ENCODE measurements around the gene ARHGAP24. TPM values are rescaled to one million over a fixed set of nuclear protein-coding genes. Genes with fewer than 3 reads are reported as not detected.
"Not testable (repeated sequence)": the region's sequence is repeated elsewhere in the genome, so short reads cannot be mapped to it uniquely, and the experiment has no call there.

Gene ARHGAP24
- total RNA-seq, 1 donor, result 52.5 TPM

DNA sequence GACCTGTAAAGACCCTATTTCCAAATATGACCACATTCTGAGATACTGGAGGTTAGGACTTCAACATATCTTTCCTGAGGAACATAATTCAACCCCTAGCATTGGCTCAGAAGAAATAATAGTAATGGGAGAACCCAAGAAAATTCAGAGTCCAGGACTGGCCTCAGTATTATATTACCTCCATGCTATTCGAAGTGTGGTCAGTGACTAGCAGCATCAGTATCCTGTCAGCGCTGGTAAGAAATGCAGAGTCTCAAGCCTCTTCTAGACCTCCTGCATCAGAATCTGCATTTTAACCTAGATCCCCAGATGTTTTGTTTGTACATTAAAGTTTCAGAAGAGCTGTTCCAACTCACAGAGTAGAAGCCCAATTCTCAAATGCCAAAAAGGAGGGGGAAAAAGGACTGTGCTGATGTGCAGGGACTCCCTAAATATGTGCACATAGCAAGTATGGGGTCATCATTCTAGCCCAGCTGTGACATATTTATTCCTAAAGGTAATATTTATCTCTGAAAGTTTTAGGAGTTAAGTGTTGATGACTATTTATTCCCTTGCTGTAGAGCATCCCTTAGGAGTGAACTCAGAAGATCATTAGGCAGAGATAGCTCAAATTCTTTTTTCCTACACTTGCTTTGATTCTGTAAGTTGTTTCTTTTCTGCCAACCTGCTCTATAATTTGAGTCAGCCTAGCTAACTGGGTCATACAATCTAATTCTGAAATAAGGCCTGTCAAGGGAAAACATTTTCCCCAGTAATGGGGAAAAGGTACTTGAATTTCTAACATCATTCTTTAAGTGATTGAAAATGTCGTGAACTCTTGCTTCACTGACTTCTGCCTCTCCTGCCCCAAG is 361.9 kb downstream of the ARHGAP24 start:
- Histone ChIP-seq H3K9me3 (ENCODE audit: low read depth, low read length) (no peaks in the 10 kb centered on the region), H2AFZ (ENCODE audit: low read length) (peak overlapping the region; percentile 25), H3K36me3 (ENCODE audit: insufficient read depth, low read length) (no peaks in the 10 kb centered on the region), H3K79me2 (ENCODE audit: insufficient read depth, low read length) (peaks cover 70% of the 10 kb centered on the region), H3K4me3 (ENCODE audit: insufficient read depth, low read length) (peak overlapping the region; percentile 54), H3K4me1 (ENCODE audit: insufficient read depth, low read length) (peaks cover 15% of the 10 kb centered on the region), H3K4me2 (ENCODE audit: insufficient read depth, low read length) (peak overlapping the region; percentile 79), H3K27ac (ENCODE audit: low read depth, low read length) (peak overlapping the region; percentile 50), H4K20me1 (ENCODE audit: insufficient read depth, low read length) (peaks cover 4% of the 10 kb centered on the region), H3K27me3 (ENCODE audit: insufficient read depth, low read length) (no peaks in the 10 kb centered on the region)
- TF ChIP-seq, protein P1, sequence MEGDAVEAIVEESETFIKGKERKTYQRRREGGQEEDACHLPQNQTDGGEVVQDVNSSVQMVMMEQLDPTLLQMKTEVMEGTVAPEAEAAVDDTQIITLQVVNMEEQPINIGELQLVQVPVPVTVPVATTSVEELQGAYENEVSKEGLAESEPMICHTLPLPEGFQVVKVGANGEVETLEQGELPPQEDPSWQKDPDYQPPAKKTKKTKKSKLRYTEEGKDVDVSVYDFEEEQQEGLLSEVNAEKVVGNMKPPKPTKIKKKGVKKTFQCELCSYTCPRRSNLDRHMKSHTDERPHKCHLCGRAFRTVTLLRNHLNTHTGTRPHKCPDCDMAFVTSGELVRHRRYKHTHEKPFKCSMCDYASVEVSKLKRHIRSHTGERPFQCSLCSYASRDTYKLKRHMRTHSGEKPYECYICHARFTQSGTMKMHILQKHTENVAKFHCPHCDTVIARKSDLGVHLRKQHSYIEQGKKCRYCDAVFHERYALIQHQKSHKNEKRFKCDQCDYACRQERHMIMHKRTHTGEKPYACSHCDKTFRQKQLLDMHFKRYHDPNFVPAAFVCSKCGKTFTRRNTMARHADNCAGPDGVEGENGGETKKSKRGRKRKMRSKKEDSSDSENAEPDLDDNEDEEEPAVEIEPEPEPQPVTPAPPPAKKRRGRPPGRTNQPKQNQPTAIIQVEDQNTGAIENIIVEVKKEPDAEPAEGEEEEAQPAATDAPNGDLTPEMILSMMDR (IDR thresholded peaks at IDR 0.05; ENCODE audit: extremely low read depth, low read depth, low read length), result no peak
- peak; percentile 52 for DNase-seq (ENCODE audit: insufficient read length, low spot score, missing footprints)

DNA sequence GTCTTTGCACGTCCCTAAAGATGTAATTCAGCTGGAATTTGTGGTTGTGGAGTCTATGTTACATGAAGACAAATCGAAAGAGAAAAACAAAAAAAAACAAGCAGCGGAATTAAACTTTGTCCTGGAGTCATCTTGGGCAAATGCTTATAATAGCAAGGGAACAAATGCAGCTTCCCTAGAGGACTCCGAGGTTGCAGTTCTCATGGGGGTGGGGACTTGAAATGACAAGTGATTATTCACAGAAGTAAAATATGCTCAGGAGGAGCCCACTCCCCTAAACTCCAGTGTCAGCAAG is 362.4 kb downstream of the ARHGAP24 start:
- peaks cover under 1% of the 10 kb centered on the region for H4K20me1 ChIP-seq (ENCODE audit: insufficient read depth, low read length)
- TF ChIP-seq, protein P1 (IDR thresholded peaks at IDR 0.05; ENCODE audit: extremely low read depth, low read depth, low read length), result no peak
- no peaks in the 10 kb centered on the region for H3K9me3 ChIP-seq (ENCODE audit: low read depth, low read length)
- H3K27me3 ChIP-seq (ENCODE audit: insufficient read depth, low read length), result no peaks in the 10 kb centered on the region
- H2AFZ ChIP-seq (ENCODE audit: low read length), result peak overlapping the region; percentile 25
- peaks cover 67% of the 10 kb centered on the region for H3K79me2 ChIP-seq (ENCODE audit: insufficient read depth, low read length)
- peak overlapping the region; percentile 50 for H3K27ac ChIP-seq (ENCODE audit: low read depth, low read length)
- DNase-seq (ENCODE audit: insufficient read length, low spot score, missing footprints), result peak; percentile 53
- H3K36me3 ChIP-seq (ENCODE audit: insufficient read depth, low read length), result no peaks in the 10 kb centered on the region
- peak overlapping the region; percentile 79 for H3K4me2 ChIP-seq (ENCODE audit: insufficient read depth, low read length)
- H3K4me1 ChIP-seq (ENCODE audit: insufficient read depth, low read length), result peaks cover 18% of the 10 kb centered on the region
- H3K4me3 ChIP-seq (ENCODE audit: insufficient read depth, low read length), result peak overlapping the region; percentile 54

DNA sequence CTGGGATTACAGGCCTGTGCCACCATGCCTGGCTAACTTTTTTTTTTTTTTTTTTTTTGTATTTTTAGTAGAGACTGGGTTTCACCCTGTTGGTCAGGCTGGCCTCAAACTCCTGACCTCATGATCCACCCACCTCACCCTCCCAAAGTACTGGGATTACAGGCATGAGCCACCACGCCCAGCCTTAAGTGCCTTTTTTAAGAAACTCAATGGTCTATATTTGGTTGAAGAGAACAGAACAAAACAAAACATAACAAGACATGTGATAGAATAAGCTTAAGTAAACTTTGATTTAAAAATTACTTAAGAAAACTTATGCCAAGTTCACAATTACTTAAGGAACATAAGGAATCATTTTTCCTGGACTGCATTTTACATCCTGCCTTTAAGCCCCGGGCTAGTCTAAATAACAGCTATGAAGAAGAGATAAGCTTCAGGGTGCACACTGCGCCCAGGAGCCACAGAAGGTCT is 365.1 kb downstream of the ARHGAP24 start:
- H3K27ac ChIP-seq (ENCODE audit: low read depth, low read length); H3K4me3 ChIP-seq (ENCODE audit: insufficient read depth, low read length); H3K4me2 ChIP-seq (ENCODE audit: insufficient read depth, low read length); H4K20me1 ChIP-seq (ENCODE audit: insufficient read depth, low read length); H3K27me3 ChIP-seq (ENCODE audit: insufficient read depth, low read length); DNase-seq (ENCODE audit: insufficient read length, low spot score, missing footprints); H3K36me3 ChIP-seq (ENCODE audit: insufficient read depth, low read length); H3K9me3 ChIP-seq (ENCODE audit: low read depth, low read length); H2AFZ ChIP-seq (ENCODE audit: low read length): not testable (repeated sequence)
- peaks cover 60% of the 10 kb centered on the region for H3K79me2 ChIP-seq (ENCODE audit: insufficient read depth, low read length)
- H3K4me1 ChIP-seq (ENCODE audit: insufficient read depth, low read length), result peaks cover 24% of the 10 kb centered on the region

DNA sequence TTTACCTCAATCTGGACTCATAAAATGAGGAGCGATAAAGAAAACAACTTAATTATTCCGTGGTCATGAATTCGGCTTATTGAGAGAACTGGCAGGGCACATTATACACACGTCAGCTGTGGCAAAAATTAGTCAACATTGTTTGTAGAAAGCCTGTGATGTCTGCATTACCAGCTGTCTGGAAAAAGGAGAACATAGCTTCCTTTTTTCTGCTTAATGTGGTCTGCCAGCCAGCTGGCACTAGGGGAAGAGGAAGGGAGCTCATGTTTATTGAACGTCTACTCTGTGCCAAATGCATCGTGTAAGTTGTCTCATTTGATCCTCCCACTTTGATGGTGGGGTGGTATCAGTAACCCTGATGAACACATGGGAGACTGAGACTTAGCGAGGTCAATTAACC is 367.6 kb downstream of the ARHGAP24 start:
- Histone ChIP-seq H3K4me1 (ENCODE audit: insufficient read depth, low read length) (peaks cover 11% of the 10 kb centered on the region), H2AFZ (ENCODE audit: low read length) (no peak overlapping the region), H3K9me3 (ENCODE audit: low read depth, low read length) (no peaks in the 10 kb centered on the region), H3K4me2 (ENCODE audit: insufficient read depth, low read length) (peak overlapping the region; percentile 33), H3K27me3 (ENCODE audit: insufficient read depth, low read length) (no peaks in the 10 kb centered on the region), H3K4me3 (ENCODE audit: insufficient read depth, low read length) (no peak overlapping the region), H3K36me3 (ENCODE audit: insufficient read depth, low read length) (no peaks in the 10 kb centered on the region), H3K27ac (ENCODE audit: low read depth, low read length) (peak overlapping the region; percentile 68), H4K20me1 (ENCODE audit: insufficient read depth, low read length) (no peaks in the 10 kb centered on the region), H3K79me2 (ENCODE audit: insufficient read depth, low read length) (peaks cover 51% of the 10 kb centered on the region)
- TF ChIP-seq, protein P1 (IDR thresholded peaks at IDR 0.05; ENCODE audit: extremely low read depth, low read depth, low read length), result no peak
- no peak for DNase-seq (ENCODE audit: insufficient read length, low spot score, missing footprints)

DNA sequence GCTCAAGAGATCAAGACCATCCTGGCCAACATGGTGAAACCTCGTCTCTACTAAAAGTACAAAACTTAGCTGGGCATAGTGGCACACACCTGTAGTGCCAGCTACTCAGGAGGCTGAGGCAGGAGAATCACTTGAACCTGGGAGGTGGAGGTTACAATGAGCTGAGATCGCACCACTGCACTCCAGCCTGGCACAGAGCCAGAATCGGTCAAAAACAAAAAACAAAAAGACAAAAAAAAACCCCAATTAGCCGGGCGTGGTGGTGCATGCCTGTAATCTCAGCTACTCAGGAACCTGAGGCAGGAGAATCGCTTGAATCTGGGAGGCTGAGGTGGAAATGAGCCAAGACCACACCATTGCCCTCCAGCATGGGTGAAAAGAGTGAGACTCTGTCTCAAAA is 378.8 kb downstream of the ARHGAP24 start:
- H3K79me2 ChIP-seq (ENCODE audit: insufficient read depth, low read length), result peaks cover 30% of the 10 kb centered on the region
- not testable (repeated sequence) for H3K27ac ChIP-seq (ENCODE audit: low read depth, low read length); H3K4me2 ChIP-seq (ENCODE audit: insufficient read depth, low read length); DNase-seq (ENCODE audit: insufficient read length, low spot score, missing footprints); H3K4me3 ChIP-seq (ENCODE audit: insufficient read depth, low read length); H3K9me3 ChIP-seq (ENCODE audit: low read depth, low read length); H4K20me1 ChIP-seq (ENCODE audit: insufficient read depth, low read length); H3K36me3 ChIP-seq (ENCODE audit: insufficient read depth, low read length); H2AFZ ChIP-seq (ENCODE audit: low read length); H3K27me3 ChIP-seq (ENCODE audit: insufficient read depth, low read length); H3K4me1 ChIP-seq (ENCODE audit: insufficient read depth, low read length)
